Measurements from ENCODE around the gene VOPP1. TPM values are rescaled to one million over a fixed set of nuclear protein-coding genes. Genes with fewer than 3 reads are reported as not detected.
"Not testable (repeated sequence)": the region's sequence is repeated elsewhere in the genome, so short reads cannot be mapped to it uniquely, and the experiment has no call there.

VOPP1 gene
- total and polyA plus RNA-seq, 2 donors (not counting 3 experiments of a cell fraction or from before 2014, with no cell fraction given), result 85.6 to 154 TPM

GRCh38 chr7:55587687-55588378 is 15.5 kb upstream of the VOPP1 start:
- no peak overlapping the region for H2AFZ ChIP-seq (ENCODE audit: low read depth, low read length)
- H3K9me1 ChIP-seq (replicated peaks; ENCODE audit: control insufficient read depth, extremely low read depth, insufficient read depth, low read length), result no peaks in the 10 kb centered on the region
- H3K9me3 ChIP-seq (replicated peaks; ENCODE audit: control insufficient read depth, insufficient read depth, low read length), result no peaks in the 10 kb centered on the region
- H3K9ac ChIP-seq (replicated peaks; ENCODE audit: extremely low read depth, insufficient read depth, low read length), result no peak overlapping the region
- no peak for FAIRE-seq
- no peak overlapping the region for H3K4me3 ChIP-seq (replicated peaks in 1 of 3; ENCODE audit: insufficient read depth in 1 of 3, low read depth in 1 of 3, low read length in 3 of 3)
- dilution Hi-C loops (cut with MboI; ENCODE audit: extremely low pct_ligation_motif_present, low sequenced_read_pairs), result no loop called here
- H3K4me2 ChIP-seq (ENCODE audit: insufficient read depth, low read length), result no peak overlapping the region
- BruUV-seq (replicated peaks), result no TSS peak
- DNase-seq (ENCODE audit: low read depth, low spot score), result no peak
- H3K79me2 ChIP-seq (ENCODE audit: control insufficient read depth, insufficient read depth, low read length), result no peaks in the 10 kb centered on the region
- ChIA-PET POLR2A (no interaction called here), CTCF (interaction anchor here (0.6 to 1.3 kb wide), 3 partner anchors 10 to 423 kb away, joined by 3 to 5 read pairs (median 3); no protein-coding TSS in a partner anchor)
- H3K36me3 ChIP-seq (ENCODE audit: control insufficient read depth in 2 of 2, extremely low read depth in 1 of 2, insufficient read depth in 2 of 2, low read length in 2 of 2), result no peaks in the 10 kb centered on the region
- TF ChIP-seq POLR2AphosphoS5 (IDR thresholded peaks at IDR 0.05; ENCODE audit: insufficient read depth, low read depth, low read length) (no peak), CTCF (IDR thresholded peaks at IDR 0.05; ENCODE audit: extremely low read depth in 1 of 2, insufficient read depth in 1 of 2, low read depth in 1 of 2, low read length in 2 of 2) (no peak), MAX (IDR thresholded peaks at IDR 0.05; ENCODE audit: insufficient read depth, insufficient read length) (no peak), POLR2A (IDR thresholded peaks at IDR 0.05; ENCODE audit: low read depth, low read length) (no peak), GATA2 (IDR thresholded peaks at IDR 0.05; ENCODE audit: insufficient read depth, insufficient read length, low read depth, low read length) (no peak), JUN (IDR thresholded peaks at IDR 0.05; ENCODE audit: borderline replicate concordance, insufficient read depth, insufficient read length, low read depth) (no peak)
- intact Hi-C loops (cut with micrococcal nuclease), result no loop called here
- H4K20me1 ChIP-seq (replicated peaks; ENCODE audit: control insufficient read depth, extremely low read depth, insufficient read depth, low read length), result no peaks in the 10 kb centered on the region
- H3K4me1 ChIP-seq (ENCODE audit: control insufficient read depth, extremely low read depth, insufficient read depth, low read length), result peaks cover under 1% of the 10 kb centered on the region
- no peak overlapping the region for H3K27ac ChIP-seq (ENCODE audit: insufficient read depth, low read depth, low read length)
- peaks cover 2 to 9% of the 10 kb centered on the region in 2 experiments for H3K27me3 ChIP-seq (ENCODE audit: control insufficient read depth in 2 of 2, insufficient read depth in 2 of 2, low read length in 2 of 2)

GRCh38 chr7:55582656-55583055 is 10.4 kb upstream of the VOPP1 start:
- BruUV-seq (replicated peaks); H3K9ac ChIP-seq (replicated peaks; ENCODE audit: extremely low read depth, insufficient read depth, low read length); FAIRE-seq; H3K4me1 ChIP-seq (ENCODE audit: control insufficient read depth, extremely low read depth, insufficient read depth, low read length); intact Hi-C loops (cut with micrococcal nuclease); H2AFZ ChIP-seq (ENCODE audit: low read depth, low read length); DNase-seq (ENCODE audit: low read depth, low spot score); H3K4me2 ChIP-seq (ENCODE audit: insufficient read depth, low read length); POLR2A ChIA-PET; H3K9me1 ChIP-seq (replicated peaks; ENCODE audit: control insufficient read depth, extremely low read depth, insufficient read depth, low read length); H3K9me3 ChIP-seq (replicated peaks; ENCODE audit: control insufficient read depth, insufficient read depth, low read length); dilution Hi-C loops (cut with MboI; ENCODE audit: extremely low pct_ligation_motif_present, low sequenced_read_pairs); H3K36me3 ChIP-seq (ENCODE audit: control insufficient read depth in 2 of 2, extremely low read depth in 1 of 2, insufficient read depth in 2 of 2, low read length in 2 of 2); H3K4me3 ChIP-seq (replicated peaks in 1 of 3; ENCODE audit: insufficient read depth in 1 of 3, low read depth in 1 of 3, low read length in 3 of 3); H3K27ac ChIP-seq (ENCODE audit: insufficient read depth, low read depth, low read length); H3K79me2 ChIP-seq (ENCODE audit: control insufficient read depth, insufficient read depth, low read length); H4K20me1 ChIP-seq (replicated peaks; ENCODE audit: control insufficient read depth, extremely low read depth, insufficient read depth, low read length): not testable (repeated sequence)
- H3K27me3 ChIP-seq (ENCODE audit: control insufficient read depth in 2 of 2, insufficient read depth in 2 of 2, low read length in 2 of 2), result peaks cover 2 to 11% of the 10 kb centered on the region in 2 experiments
- CTCF ChIA-PET, result interaction anchor here (1.9 kb wide), 1 partner anchor 10 kb away, joined by 4 read pairs; no protein-coding TSS in a partner anchor
